IMR-90 (cell line): ENCODE results near the gene RAB38. TPM values are rescaled to one million over a fixed set of nuclear protein-coding genes. Genes with fewer than 3 reads are reported as not detected.

Experiments used
- ATAC-seq: fragments of 200-7000 bp; cut with Tn5 transposase; 2 replicates; pipeline ENCODE4 v1.9.1; 2020; ENCODE audit warnings: low read depth, mild to moderate bottlenecking, moderate library complexity
- BruUV-seq: library from RNA; stranded (reverse); fragments of 400-500 nt; replicated peaks from 2 replicates; lab custom pipeline; 2021; lab: Mats Ljungman, UMichigan
- CTCF ChIA-PET: fragments of 300-600 bp; formaldehyde crosslinking; extraction: SDS; loops from one replicate; lab custom pipeline; 2021; ENCODE audit warnings: antibody characterized with exemption; lab: Yijun Ruan, JAX
- POLR2A ChIA-PET: fragments of 300-600 bp; sonication (Branson Sonifier 250); formaldehyde crosslinking; loops from one replicate; lab custom pipeline; 2022; ENCODE audit warnings: antibody characterized with exemption; ENCODE audit not compliant: unreplicated experiment; lab: Charles Lee
- DNase-seq: peaks from one replicate; pipeline ENCODE4 v3.0.0; 2013
- H2AFZ ChIP-seq: replicated peaks from 2 replicates; pipeline ENCODE3; 2013; ENCODE audit warnings: low read length, mild to moderate bottlenecking; ENCODE audit not compliant: poor library complexity
- H2AK5ac ChIP-seq: 2 replicates; pipeline ENCODE4 v1.6.1; 2013; ENCODE audit warnings: low read depth, low read length, inconsistent platforms
- H2AK9ac ChIP-seq: replicated peaks from 2 replicates; pipeline ENCODE3; 2013; ENCODE audit warnings: mild to moderate bottlenecking, low read depth, low read length, moderate library complexity; ENCODE audit not compliant: poor library complexity
- H2BK120ac ChIP-seq: 2 replicates; pipeline ENCODE4 v1.6.1; 2013; ENCODE audit warnings: low read depth, low read length, inconsistent platforms
- H2BK15ac ChIP-seq: 3 replicates; pipeline ENCODE4 v1.6.1; 2013; ENCODE audit warnings: low read depth, low read length, inconsistent platforms
- H2BK20ac ChIP-seq: 2 replicates; pipeline ENCODE4 v1.6.1; 2013; ENCODE audit warnings: low read depth, mild to moderate bottlenecking, inconsistent platforms, low read length, moderate library complexity
- H2BK5ac ChIP-seq: 2 replicates; pipeline ENCODE4 v1.6.1; 2013; ENCODE audit warnings: mild to moderate bottlenecking, low read depth, low read length, inconsistent platforms; ENCODE audit not compliant: poor library complexity, severe bottlenecking
- H3K14ac ChIP-seq: replicated peaks from 2 replicates; pipeline ENCODE4 v1.6.1; 2013; ENCODE audit warnings: low read depth, low read length, inconsistent platforms
- H3K18ac ChIP-seq: 2 replicates; pipeline ENCODE4 v1.6.1; 2013; ENCODE audit warnings: low read depth, low read length, control low read depth
- H3K23ac ChIP-seq: 2 replicates; pipeline ENCODE4 v1.6.1; 2013; ENCODE audit warnings: low read depth, low read length, inconsistent platforms
- H3K27ac ChIP-seq: 2 replicates; pipeline ENCODE4 v1.5.1; 2013; ENCODE audit warnings: mild to moderate bottlenecking, control low read depth, low read length; ENCODE audit not compliant: insufficient read depth
- H3K27me3 ChIP-seq: 2 replicates; pipeline ENCODE4 v1.6.1; 2013; ENCODE audit warnings: low read length; ENCODE audit not compliant: control insufficient read depth, insufficient read depth
- H3K36me3 ChIP-seq: 2 replicates; pipeline ENCODE4 v1.6.1; 2013; ENCODE audit warnings: low read length, mixed read lengths; ENCODE audit not compliant: control insufficient read depth, insufficient read depth
- H3K4ac ChIP-seq: 2 replicates; pipeline ENCODE4 v1.6.1; 2013; ENCODE audit warnings: low read depth, low read length, inconsistent platforms
- H3K4me1 ChIP-seq: 2 replicates; pipeline ENCODE4 v1.6.1; 2013; ENCODE audit warnings: low read length, mixed read lengths; ENCODE audit not compliant: control insufficient read depth, insufficient read depth
- H3K4me2 ChIP-seq: 2 replicates; pipeline ENCODE4 v1.6.1; 2013; ENCODE audit warnings: low read depth, mild to moderate bottlenecking, control low read depth, low read length, moderate library complexity
- H3K4me3 ChIP-seq: 2 replicates; pipeline ENCODE4 v1.5.1; 2013; ENCODE audit warnings: low read depth, mild to moderate bottlenecking, control low read depth, low read length, moderate library complexity; ENCODE audit not compliant: insufficient read depth
- H3K56ac ChIP-seq: 2 replicates; pipeline ENCODE4 v1.6.1; 2013; ENCODE audit warnings: low read length, inconsistent platforms; ENCODE audit not compliant: insufficient read depth; ENCODE audit errors: extremely low read depth
- H3K79me1 ChIP-seq, 2 experiments: 2 replicates each; pipeline ENCODE4 v1.6.1; 2013; ENCODE audit warnings: low read length in 2 of 2, inconsistent platforms in 1 of 2, low read depth in 1 of 2
- H3K9ac ChIP-seq: 2 replicates; pipeline ENCODE4 v1.6.1; 2013; ENCODE audit warnings: low read depth, low read length, control low read depth
- H3K9me1 ChIP-seq: 2 replicates; pipeline ENCODE4 v1.6.1; 2013; ENCODE audit warnings: low read length, inconsistent platforms; ENCODE audit not compliant: insufficient read depth
- H3K9me3 ChIP-seq: 2 replicates; pipeline ENCODE4 v1.6.1; 2013; ENCODE audit warnings: low read length; ENCODE audit not compliant: control insufficient read depth, insufficient read depth
- H4K20me1 ChIP-seq: 2 replicates; pipeline ENCODE4 v1.6.1; 2013; ENCODE audit warnings: low read length, inconsistent platforms; ENCODE audit not compliant: insufficient read depth
- H4K5ac ChIP-seq: 2 replicates; pipeline ENCODE4 v1.6.1; 2013; ENCODE audit warnings: mild to moderate bottlenecking, low read depth, low read length, control low read depth
- H4K8ac ChIP-seq, 2 experiments: 2 replicates each; pipeline ENCODE4 v1.6.1; 2013; ENCODE audit warnings: low read depth in 2 of 2, low read length in 2 of 2, control low read depth in 1 of 2, inconsistent platforms in 1 of 2
- H4K91ac ChIP-seq: 2 replicates; pipeline ENCODE4 v1.6.1; 2013; ENCODE audit warnings: low read depth, low read length, inconsistent platforms; ENCODE audit not compliant: insufficient read depth
- BHLHE40 ChIP-seq: fragments of 150-350 bp; IDR thresholded peaks from 2 replicates; pipeline ENCODE4 v1.6.1; 2016; ENCODE audit warnings: mild to moderate bottlenecking, low read depth, low read length
- CHD1 ChIP-seq: IDR thresholded peaks from 2 replicates; pipeline ENCODE4 v1.6.1; 2012; ENCODE audit warnings: low read depth, low read length, improper control_type of control experiment
- CTCF ChIP-seq: conservative IDR thresholded peaks from 2 replicates; pipeline ENCODE4 v1.5.1; 2012; ENCODE audit warnings: mild to moderate bottlenecking, low read depth, low read length, improper control_type of control experiment
- ELK1 ChIP-seq: fragments of 150-350 bp; IDR thresholded peaks from 2 replicates; pipeline ENCODE4 v1.6.1; 2016; ENCODE audit warnings: low read depth, mild to moderate bottlenecking, low read length, moderate library complexity, borderline replicate concordance
- FOS ChIP-seq: fragments of 150-350 bp; IDR thresholded peaks from 2 replicates; pipeline ENCODE4 v1.6.1; 2016; ENCODE audit warnings: low read depth, low read length
- MAFK ChIP-seq: IDR thresholded peaks from 2 replicates; pipeline ENCODE4 v1.6.1; 2012; ENCODE audit warnings: low read depth, low read length, improper control_type of control experiment
- MAZ ChIP-seq: IDR thresholded peaks from 2 replicates; pipeline ENCODE4 v1.6.1; 2012; ENCODE audit warnings: low read depth, mild to moderate bottlenecking, low read length, improper control_type of control experiment, moderate library complexity, borderline replicate concordance
- POLR2A ChIP-seq: IDR thresholded peaks from 2 replicates; pipeline ENCODE4 v1.6.1; 2012; ENCODE audit warnings: mild to moderate bottlenecking, low read depth, low read length
- RAD21 ChIP-seq: IDR thresholded peaks from 2 replicates; pipeline ENCODE4 v1.6.1; 2012; ENCODE audit warnings: low read length, improper control_type of control experiment
- RFX5 ChIP-seq: IDR thresholded peaks from 2 replicates; pipeline ENCODE4 v1.8.0; 2012; ENCODE audit warnings: low read depth, mild to moderate bottlenecking, low read length, moderate library complexity
- SMC3 ChIP-seq: fragments of 150-350 bp; IDR thresholded peaks from 2 replicates; pipeline ENCODE4 v1.6.1; 2016; ENCODE audit warnings: low read depth, mild to moderate bottlenecking, antibody characterized with exemption, low read length, moderate library complexity
- WGBS, 2 experiments: methylation state at CpG; one replicate each; pipeline versions ENCODE4 v1.1.5 to v1.1.7; 2013; ENCODE audit warnings: missing lambda C conversion rate in 2 of 2; ENCODE audit not compliant: insufficient read length in 1 of 2; ENCODE audit errors: extremely low coverage in 2 of 2; 5-methylcytosine and 5-hydroxymethylcytosine counted together
- dilution Hi-C: fragments of 300-500 bp; cut with HindIII; formaldehyde crosslinking; loops from one replicate; pipeline ENCODE4 v1.14.3; 2018; ENCODE audit warnings: low sequenced_read_pairs; ENCODE audit not compliant: unreplicated experiment
- in situ Hi-C: fragments of 300-500 bp; cut with MboI; formaldehyde crosslinking; loops from 3 replicates; pipeline ENCODE4 v1.14.3; 2019; ENCODE audit warnings: low sequenced_read_pairs, inconsistent platforms, mixed read lengths
- intact Hi-C: fragments of 100-400 bp; cut with micrococcal nuclease; formaldehyde crosslinking; loops from 2 replicates; pipeline ENCODE4 v1.10.0; 2022
- polyA plus RNA-seq, 3 experiments: library from polyadenylated mRNA; depleted of rRNA; stranded (reverse); fragments of >200 nt; gene quantifications; 2 replicates each; pipeline ENCODE4 v1.2.3, GENCODE V29; 2012; ENCODE audit warnings: low replicate concordance in 1 of 3
- total RNA-seq: library from RNA; depleted of rRNA; stranded (reverse); fragments of >200 nt; gene quantifications from 2 replicates; pipeline ENCODE4 v1.2.3, GENCODE V29; 2012

RAB38 gene
- total and polyA plus RNA-seq, 2 of the 4 experiments (the other 2 are of a cell fraction) = 5.0 to 6.5 TPM

- H2BK15ac ChIP-seq = no peak overlapping the region
- no peak overlapping the region for H3K4me3 ChIP-seq
- H3K9me1 ChIP-seq = no peaks in the 10 kb centered on the region
- BruUV-seq = no TSS peak
- no peak for DNase-seq
- H3K4me2 ChIP-seq = no peak overlapping the region
- H4K91ac ChIP-seq = no peak overlapping the region
- H4K8ac ChIP-seq = no peak overlapping the region
- H3K56ac ChIP-seq = no peak overlapping the region
- no peaks in the 10 kb centered on the region for H3K27me3 ChIP-seq
- no peak overlapping the region for H2BK120ac ChIP-seq
- dilution Hi-C loops (no loop called here), in situ Hi-C loops (no loop called here), intact Hi-C loops (no loop called here)
- H2AK9ac ChIP-seq = no peak overlapping the region
- no peak overlapping the region for H3K27ac ChIP-seq
- H3K4me1 ChIP-seq = no peaks in the 10 kb centered on the region; the same call in 1 of the 2 replicates
- ATAC-seq = no peak
- no peak overlapping the region for H2AK5ac ChIP-seq
- no peak overlapping the region for H2BK20ac ChIP-seq
- H3K4ac ChIP-seq = no peak overlapping the region
- no peak overlapping the region for H3K18ac ChIP-seq
- no peaks in the 10 kb centered on the region for H3K9me3 ChIP-seq
- CTCF ChIA-PET = no interaction called here
- no peak overlapping the region for H2AFZ ChIP-seq
- H4K20me1 ChIP-seq = no peaks in the 10 kb centered on the region
- POLR2A ChIA-PET = no interaction called here
- TF ChIP-seq MAZ = no peak
- TF ChIP-seq CTCF = no peak
- no peak for TF ChIP-seq RFX5
- no peak for TF ChIP-seq FOS
- no peak for TF ChIP-seq RAD21
- TF ChIP-seq SMC3 = no peak
- TF ChIP-seq MAFK = no peak
- TF ChIP-seq BHLHE40 = no peak
- TF ChIP-seq CHD1 = no peak
- TF ChIP-seq ELK1 = no peak
- TF ChIP-seq POLR2A = no peak
- H3K36me3 ChIP-seq = no peaks in the 10 kb centered on the region
- H4K5ac ChIP-seq = no peak overlapping the region
- H2BK5ac ChIP-seq = no peak overlapping the region
- no peak overlapping the region for H3K9ac ChIP-seq
- H3K79me1 ChIP-seq = no peaks in the 10 kb centered on the region
- H3K14ac ChIP-seq = no peak overlapping the region
- 83% methylated on average over 1 of the region's 4 CpGs; no CpG with 5 or more reads in 1 of the 2 experiments for WGBS, 2 experiments
- H3K23ac ChIP-seq = no peak overlapping the region
Measured at GRCh38 chr11:88169881-88170280, 5.4 kb downstream of the RAB38 start.
